CD4-positive, alpha-beta T cell treated with Interleukin-12 subunit alpha and Interleukin-12 subunit beta, for 1 hour (primary cell): ENCODE results near the gene PLET1.

Experiments
- DNase-seq: peaks from one replicate; pipeline ENCODE4 v3.0.0-alpha.2; 2020

The PLET1 gene

DNA sequence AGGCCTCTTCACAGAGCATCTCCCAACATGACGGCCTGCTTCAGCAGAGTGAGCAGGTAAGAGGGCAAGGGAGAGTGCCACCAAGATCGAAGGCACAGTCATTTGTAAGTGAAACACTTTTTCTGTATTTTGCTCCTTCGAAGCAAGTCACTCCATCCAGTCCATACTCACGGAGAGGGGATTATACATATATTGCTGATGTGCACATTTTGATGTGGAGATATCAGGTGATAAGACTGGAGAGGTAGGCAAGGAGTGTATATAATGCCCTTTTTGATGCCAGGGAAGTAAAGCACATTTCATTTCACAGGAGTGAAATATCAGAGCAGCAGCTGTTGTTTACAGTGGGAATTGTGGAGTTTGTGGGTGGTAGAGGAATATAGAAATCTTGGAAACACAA, 23.2 kb downstream of the PLET1 start:
- no peak for DNase-seq

- DNase-seq: no peak
Measured at GRCh38 chr11:112235750-112236390, 24.8 kb downstream of the PLET1 start.

DNA sequence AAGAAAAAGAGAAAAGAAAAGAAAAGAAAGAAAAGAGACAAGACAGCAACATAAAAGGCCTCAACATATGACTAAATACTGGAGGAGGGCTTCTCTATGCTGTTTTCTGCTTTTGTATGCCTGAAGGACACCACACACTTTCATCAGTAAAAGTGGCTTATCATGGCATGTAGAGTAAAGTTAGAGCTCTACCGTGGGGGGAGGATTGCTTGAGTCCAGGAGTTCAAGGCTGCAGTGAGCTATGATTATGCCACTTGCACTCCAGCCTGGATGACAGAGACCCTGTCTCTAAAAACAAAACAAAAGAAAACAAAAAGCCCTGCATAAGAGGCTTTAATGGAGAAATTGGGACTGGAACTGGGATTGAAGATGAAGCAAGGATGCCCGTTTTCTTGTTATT, 28.7 kb downstream of the PLET1 start:
- no peak for DNase-seq

GRCh38 chr11:112229746-112230433, 30.8 kb downstream of the PLET1 start:
- DNase-seq: no peak

- no peak for DNase-seq
Measured at GRCh38 chr11:112229159-112229558, 31.5 kb downstream of the PLET1 start.

DNA sequence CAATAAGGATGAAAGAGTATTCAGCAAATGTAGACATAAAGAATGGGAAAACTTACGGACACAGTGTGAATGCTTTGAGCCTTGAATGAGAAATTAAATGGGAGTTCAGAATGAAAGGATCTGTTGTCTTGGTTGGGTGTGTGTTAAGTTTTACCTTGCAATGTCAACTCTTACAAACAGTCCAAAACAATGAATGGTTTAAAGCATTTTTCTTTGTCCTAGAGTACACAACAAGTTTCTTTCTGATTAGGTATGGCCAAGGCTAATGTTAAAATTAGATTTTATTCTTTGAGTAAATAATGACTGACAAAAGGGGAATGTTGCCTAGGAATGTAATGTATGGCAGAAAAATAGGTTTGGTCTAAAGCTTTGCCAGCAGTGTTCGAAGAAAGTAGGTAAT, 32.0 kb downstream of the PLET1 start:
- no peak for DNase-seq

DNA sequence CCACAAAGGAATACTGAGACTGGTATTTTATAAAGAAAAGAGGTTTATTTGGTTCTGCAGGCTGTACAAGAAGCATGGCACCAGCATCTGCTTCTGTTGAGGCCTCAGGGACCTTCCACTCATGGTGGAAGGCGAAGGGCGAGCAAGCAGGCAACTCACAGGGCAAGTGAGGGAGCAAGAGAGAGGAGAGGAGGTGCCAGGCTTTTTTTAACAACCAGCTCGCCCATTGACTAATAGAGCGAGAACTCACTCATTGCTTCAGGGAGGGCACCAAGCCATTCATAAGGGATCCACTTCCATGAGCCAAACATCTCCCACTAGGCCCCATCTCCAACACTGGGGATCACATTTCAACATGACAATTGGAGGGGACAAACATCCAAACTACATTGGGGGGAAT, 33.2 kb downstream of the PLET1 start:
- no peak for DNase-seq

GRCh38 chr11:112226831-112227401, 33.7 kb downstream of the PLET1 start:
- DNase-seq: no peak

DNA sequence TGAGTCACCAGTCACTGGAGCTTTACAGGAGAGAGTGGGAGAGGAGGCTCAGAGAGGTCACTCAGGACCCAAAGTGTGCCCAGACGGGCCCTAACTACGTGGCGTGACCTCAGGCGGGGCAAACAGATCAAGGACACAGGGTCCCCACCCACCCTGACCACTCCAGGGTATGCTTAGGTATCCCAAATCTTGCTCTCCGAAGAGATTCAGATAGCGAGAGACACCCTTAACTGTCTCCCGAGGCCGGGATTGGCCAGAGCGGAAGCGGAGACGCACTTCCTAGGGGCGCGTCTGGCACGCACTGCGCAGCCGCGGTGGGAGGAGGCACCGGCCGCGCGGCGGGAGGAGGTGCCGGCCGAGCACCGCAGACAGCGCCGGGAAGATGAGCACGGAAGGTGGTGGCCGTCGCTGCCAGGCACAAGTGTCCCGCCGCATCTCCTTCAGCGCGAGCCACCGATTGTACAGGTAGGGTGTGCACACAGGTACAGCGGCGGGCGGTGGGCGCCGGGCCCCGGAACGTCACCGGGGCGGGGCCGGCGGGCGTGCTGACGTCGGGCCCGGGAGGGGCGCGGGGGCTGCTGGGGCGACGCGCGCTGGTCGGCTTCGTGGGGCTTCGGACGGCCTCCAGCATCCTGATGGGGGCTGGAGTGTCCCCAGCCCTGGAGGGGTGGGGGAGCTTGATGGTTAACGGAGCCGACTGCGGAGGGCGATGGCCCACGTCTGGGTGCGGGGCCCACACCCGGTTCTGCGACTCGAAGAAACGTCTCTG, 34.4 kb downstream of the PLET1 start, which contains the start of gene PTS:
TSS of gene PTS (plus strand) at position 367 of the 769 bp plus-strand sequence. CDS start at position 383, 16 bp downstream.
- DNase-seq: peak; percentile 87

- no peak for DNase-seq
Measured at GRCh38 chr11:112225753-112226061, 35.0 kb downstream of the PLET1 start.

DNA sequence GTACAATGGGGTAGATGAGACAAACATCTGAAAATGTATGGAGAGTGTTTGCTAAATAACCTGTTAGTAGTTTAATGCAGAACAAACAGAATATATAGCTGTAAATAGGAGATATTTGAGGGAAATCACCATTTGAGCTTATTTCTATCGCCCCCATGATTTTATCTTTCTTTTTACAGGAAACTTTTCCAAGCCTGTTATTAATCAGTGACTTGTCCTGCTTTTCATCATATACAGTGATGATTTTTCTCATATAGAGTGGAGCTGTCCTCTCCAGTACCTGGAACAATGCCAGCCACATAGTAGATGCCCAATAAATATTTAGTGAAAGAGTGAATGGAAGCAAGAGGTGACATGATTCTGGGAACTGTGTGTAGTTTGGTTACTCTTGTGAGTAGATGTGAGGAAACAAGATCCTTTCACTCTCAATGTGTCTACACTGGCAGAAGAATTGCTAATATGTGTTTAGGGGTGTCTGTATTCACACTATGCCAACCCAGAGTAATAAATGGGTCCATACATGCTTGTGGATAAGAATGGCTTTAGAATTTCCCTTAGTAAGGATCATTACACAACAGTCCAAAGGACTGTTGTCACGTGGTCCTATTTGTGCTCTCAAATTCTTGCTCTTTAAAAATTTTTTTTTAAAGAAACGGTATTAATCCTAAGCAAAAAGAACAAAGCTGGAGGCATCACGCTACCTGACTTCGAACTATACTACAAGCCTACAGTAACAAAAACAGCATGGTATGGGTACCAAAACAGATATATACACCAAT, 36.7 kb downstream of the PLET1 start:
- DNase-seq: no peak

DNA sequence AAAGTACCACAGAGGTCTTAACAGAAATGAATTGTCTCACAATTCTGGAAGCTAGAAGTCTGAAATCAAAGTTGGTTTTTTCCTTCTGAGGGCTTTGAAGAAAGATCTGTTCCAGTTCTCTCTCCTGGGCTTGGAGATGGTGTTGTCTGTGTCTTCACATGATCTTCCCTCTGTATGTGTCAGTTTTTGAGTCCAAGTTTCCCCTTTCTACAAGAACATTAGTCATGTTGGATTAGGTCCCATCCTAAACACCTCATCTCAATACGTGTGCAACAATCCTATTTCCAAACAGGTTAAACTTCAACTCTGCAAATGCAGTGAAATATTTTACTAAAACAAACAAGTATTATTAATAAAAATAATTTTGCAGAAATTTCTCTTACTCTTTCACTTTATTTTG, 37.5 kb downstream of the PLET1 start:
- no peak for DNase-seq

- DNase-seq: no peak
Measured at GRCh38 chr11:112222303-112222702, 38.4 kb downstream of the PLET1 start.

- DNase-seq: no peak
Measured at GRCh38 chr11:112221274-112221835, 39.3 kb downstream of the PLET1 start.

DNA sequence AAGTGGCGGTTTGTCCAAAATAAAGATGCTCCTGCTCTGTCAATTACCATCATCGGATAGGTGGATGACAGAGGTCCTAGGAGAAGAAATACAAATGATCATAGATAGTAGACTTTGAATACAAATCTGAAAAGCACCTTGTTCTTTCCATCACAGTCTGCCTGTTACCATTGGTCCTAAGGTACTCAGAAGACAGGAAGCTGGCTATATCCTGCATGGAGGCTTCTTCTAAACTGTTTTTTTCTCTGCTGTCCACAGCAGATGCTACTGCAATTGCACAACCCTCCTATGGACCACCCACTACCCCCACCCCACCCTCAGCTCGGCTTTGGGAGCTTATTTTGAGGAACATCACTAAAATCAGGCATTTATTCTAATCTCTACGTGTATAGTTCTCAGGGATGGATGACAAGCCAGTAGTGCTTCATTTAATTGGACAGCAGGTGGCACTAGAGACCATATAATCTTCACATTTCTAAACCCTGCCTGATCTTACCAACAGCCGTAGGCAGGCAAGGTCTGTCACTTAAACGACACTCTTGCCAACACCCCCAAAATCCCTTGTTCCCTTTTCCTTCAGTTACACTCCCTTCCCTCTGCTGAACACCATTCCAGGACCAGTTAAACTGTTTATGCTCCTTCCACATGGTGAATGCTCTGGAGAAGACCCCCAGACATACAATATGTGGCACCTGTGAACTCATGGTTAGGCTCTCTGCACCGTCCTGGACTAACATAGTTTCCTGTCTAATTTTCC, 41.0 kb downstream of the PLET1 start:
- peak; percentile 81 for DNase-seq

GRCh38 chr11:112216561-112217105, 44.0 kb downstream of the PLET1 start:
- DNase-seq: no peak

- no peak for DNase-seq
Measured at GRCh38 chr11:112215621-112216020, 45.0 kb downstream of the PLET1 start.

- no peak for DNase-seq
Measured at GRCh38 chr11:112213753-112214152, 46.9 kb downstream of the PLET1 start.

DNA sequence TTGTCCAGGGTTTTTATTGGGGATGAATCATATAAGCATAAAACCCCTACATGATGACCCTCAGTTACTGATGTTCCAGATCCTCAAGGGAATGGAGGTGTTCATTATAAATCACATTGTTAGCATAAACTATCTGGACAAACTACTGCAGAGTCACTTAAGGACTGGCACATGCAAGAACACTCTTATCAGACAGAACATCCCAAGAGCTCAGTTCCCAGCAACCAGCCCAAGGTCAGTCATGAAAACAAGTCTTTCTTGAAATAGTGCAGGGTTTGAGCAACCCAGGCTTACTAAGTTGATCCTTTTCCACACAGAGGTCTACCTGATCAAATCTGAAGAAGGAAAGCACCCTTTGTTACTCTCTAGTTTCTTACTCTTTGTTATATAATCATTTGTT, 48.0 kb downstream of the PLET1 start:
- DNase-seq: no peak

DNA sequence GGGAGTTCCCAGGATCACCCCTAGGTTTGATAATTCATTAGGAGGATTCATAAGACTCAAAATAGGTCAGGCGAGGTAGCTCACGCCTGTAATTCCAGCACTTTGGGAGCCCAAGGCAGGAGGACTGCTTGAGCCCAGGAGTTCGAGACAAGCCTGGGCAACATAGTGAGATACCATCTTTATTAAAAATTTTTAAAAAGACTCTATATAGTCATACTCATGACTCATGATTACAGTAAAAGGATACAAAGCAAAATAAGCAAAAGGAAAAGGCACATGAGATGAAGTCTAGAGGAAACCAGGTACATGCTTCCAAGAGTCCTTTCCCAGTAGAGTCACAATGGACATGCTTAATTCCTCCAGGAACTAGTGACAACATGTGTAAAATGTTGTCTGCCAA, 48.4 kb downstream of the PLET1 start:
- no peak for DNase-seq

GRCh38 chr11:112211536-112211935, 49.1 kb downstream of the PLET1 start:
- no peak for DNase-seq

GRCh38 chr11:112210890-112211289, 49.8 kb downstream of the PLET1 start:
- DNase-seq: no peak
